Right lobe of liver (tissue), 6 donors: ENCODE results near the gene AP5S1. TPM values are rescaled to one million over a fixed set of nuclear protein-coding genes. Genes with fewer than 3 reads are reported as not detected.

ENCODE experiments used
- ATAC-seq, 4 donors: fragments of 200-7000 bp; cut with Tn5 transposase; one replicate each; pipeline ENCODE4 v1.9.1; 2020; ENCODE audit warnings: mild to moderate bottlenecking in 4 of 4, moderate library complexity in 4 of 4
- DNase-seq, 3 donors: peaks; one replicate each; pipeline ENCODE4 v3.0.0-alpha.2; 2020
- H3K27ac ChIP-seq, 3 donors: fragments of 200-600 bp; one replicate each; pipeline ENCODE4 v1.8.0; 2022
- H3K27me3 ChIP-seq, 2 donors: fragments of 200-600 bp; one replicate each; pipeline ENCODE4 v1.8.0; 2022
- H3K36me3 ChIP-seq, 4 donors: fragments of 200-600 bp; sonication (generic) in 1 of 4; one replicate each; pipeline versions ENCODE4 v1.5.1 to v1.8.0; 2017 to 2022; ENCODE audit warnings: control low read depth in 1 of 4
- H3K4me1 ChIP-seq, 4 donors: fragments of 200-600 bp; sonication (generic) in 1 of 4; one replicate each; pipeline versions ENCODE4 v1.5.1 to v1.8.0; 2017 to 2022; ENCODE audit warnings: control low read depth in 1 of 4
- H3K4me3 ChIP-seq, 3 donors: fragments of 200-600 bp; one replicate each; pipeline ENCODE4 v1.8.0; 2022
- H3K9me3 ChIP-seq, 4 donors: fragments of 200-600 bp; sonication (generic) in 1 of 4; one replicate each; pipeline versions ENCODE4 v1.5.1 to v1.8.0; 2017 to 2022; ENCODE audit warnings: control low read depth in 1 of 4
- CTCF ChIP-seq, 4 donors: fragments of 200-600 bp in 3 of 4; fragments of 450-650 bp in 1 of 4; IDR thresholded peaks; one replicate each; pipeline versions ENCODE4 v1.5.1 to v1.8.0; 2016 to 2022; ENCODE audit warnings: antibody characterized with exemption in 4 of 4, mild to moderate bottlenecking in 2 of 4
- POLR2A ChIP-seq: fragments of 450-650 bp; IDR thresholded peaks from one replicate; pipeline ENCODE4 v1.6.1; 2017; ENCODE audit warnings: antibody characterized with exemption, mild to moderate bottlenecking
- WGBS: methylation state at CpG from one replicate; pipeline ENCODE4 v1.1.6; 2018; ENCODE audit warnings: low coverage, low lambda C conversion rate; ENCODE audit not compliant: insufficient coverage; ENCODE audit errors: missing lambda C conversion rate; 5-methylcytosine and 5-hydroxymethylcytosine counted together
- intact Hi-C, 2 donors: fragments of 100-400 bp; cut with DNase I; formaldehyde crosslinking; loops; one replicate each; pipeline versions ENCODE4 v1.11.2 to v1.14.1; 2022
- total RNA-seq, 6 experiments: library from RNA; depleted of rRNA in 2 of 6; stranded (reverse); fragments of >200 nt in 2 of 6; fragmentation: NEBNext Ultra II Directional in 3 of 6; extraction: Animal tissue kit (Norgen Biotek cat#: 25700) in 3 of 6; gene quantifications; one replicate each; pipeline versions ENCODE4 v1.1.0 to v1.2.4, GENCODE V29; 2016 to 2023
- donor health status: DM: no; HTN: yes; CAD: no.
- donor health status: DM: no; HTN: no; CAD: no.
- donor health status: DM: no; HTN: no; CAD: no.
- donor health status: DM: no; HTN: yes; CAD: no.
- donor health status: DM: no; HTN: yes; CAD: no.

AP5S1 gene
- total RNA-seq, 6 experiments from 2014 or later, result 7.7 to 16.1 (median 9.5) TPM

GRCh38 chr20:3802524-3803239 lies 17.7 kb upstream of the AP5S1 start:
- peaks cover 0 to 2% (median 0%) of the 10 kb centered on the region in 4 donors for H3K36me3 ChIP-seq
- H3K4me1 ChIP-seq, result peaks cover 0 to 46% (median 21%) of the 10 kb centered on the region in 4 donors
- no peaks in the 10 kb centered on the region for H3K9me3 ChIP-seq
- peak; percentile 56 to 73 (median 71) for ATAC-seq
- intact Hi-C loops, result no loop called here
- DNase-seq, result peak; percentile 82 to 91 (median 89)
- 36% methylated on average over 10 of the region's 11 CpGs for WGBS
- no peak for TF ChIP-seq POLR2A
- TF ChIP-seq CTCF (IDR thresholded peaks at IDR 0.05), result no peak
- H3K27ac ChIP-seq, result peak overlapping the region; percentile 60 to 71 (median 67)
- no peaks in the 10 kb centered on the region for H3K27me3 ChIP-seq
- H3K4me3 ChIP-seq, result no peak overlapping the region

- H3K27ac ChIP-seq, result peak overlapping the region; percentile 53 to 71 (median 60)
- peaks cover 0 to 48% (median 23%) of the 10 kb centered on the region in 4 donors for H3K4me1 ChIP-seq
- no peak for ATAC-seq
- peaks cover 0 to 2% (median 0%) of the 10 kb centered on the region in 4 donors for H3K36me3 ChIP-seq
- DNase-seq, result no peak
- intact Hi-C loops, result no loop called here
- no peak overlapping the region for H3K4me3 ChIP-seq
- TF ChIP-seq POLR2A (no peak), CTCF (IDR thresholded peaks at IDR 0.05) (no peak)
- no peaks in the 10 kb centered on the region for H3K9me3 ChIP-seq
- H3K27me3 ChIP-seq, result no peaks in the 10 kb centered on the region
- 100% methylated on average over 1 of the region's 14 CpGs for WGBS
Measured at GRCh38 chr20:3803289-3803688, 17.1 kb upstream of the AP5S1 start.

GRCh38 chr20:3803854-3804253 lies 16.5 kb upstream of the AP5S1 start:
- Histone ChIP-seq H3K36me3 (peaks cover 0 to 2% (median 0%) of the 10 kb centered on the region in 4 donors), H3K27me3 (no peaks in the 10 kb centered on the region), H3K4me1 (peaks cover 0 to 48% (median 21%) of the 10 kb centered on the region in 4 donors), H3K4me3 (no peak overlapping the region), H3K9me3 (no peaks in the 10 kb centered on the region), H3K27ac (peak overlapping the region in 1 of 3 donors; percentile 71)
- 92% methylated on average over 4 of the region's 6 CpGs for WGBS
- TF ChIP-seq POLR2A, result no peak
- TF ChIP-seq CTCF (IDR thresholded peaks at IDR 0.05), result no peak
- intact Hi-C loops, result no loop called here
- ATAC-seq (no peak), DNase-seq (no peak)

- H3K9me3 ChIP-seq, result no peaks in the 10 kb centered on the region
- H3K36me3 ChIP-seq, result peaks cover 0 to 2% (median 0%) of the 10 kb centered on the region in 4 donors
- no peak for DNase-seq
- no peaks in the 10 kb centered on the region for H3K27me3 ChIP-seq
- peaks cover 0 to 45% (median 20%) of the 10 kb centered on the region in 4 donors for H3K4me1 ChIP-seq
- no peak for ATAC-seq
- no peak overlapping the region for H3K27ac ChIP-seq
- no peak for TF ChIP-seq CTCF (IDR thresholded peaks at IDR 0.05)
- TF ChIP-seq POLR2A, result no peak
- WGBS, result 87% methylated on average over 7 of the region's 11 CpGs
- intact Hi-C loops, result no loop called here
- H3K4me3 ChIP-seq, result no peak overlapping the region
Measured at GRCh38 chr20:3804254-3804751, 16.0 kb upstream of the AP5S1 start.
